Measurements from ENCODE around the gene IRX5. TPM values are rescaled to one million over a fixed set of nuclear protein-coding genes. Genes with fewer than 3 reads are reported as not detected.

The IRX5 gene
- total and polyA plus RNA-seq, 2 donors (not counting 1 experiment from before 2014, with no cell fraction given) = 0.05 to 0.17 TPM

- Histone ChIP-seq H3K4me2 (ENCODE audit: extremely low read depth, insufficient read depth, low read length) (no peak overlapping the region), H3K9me3 (ENCODE audit: control insufficient read depth, insufficient read depth, low read depth, low read length) (no peaks in the 10 kb centered on the region), H3K4me3 (replicated peaks in 1 of 4; ENCODE audit: control extremely low read depth in 1 of 4, insufficient read depth in 1 of 4, low read depth in 3 of 4, low read length in 4 of 4) (no peak overlapping the region), H3K79me2 (ENCODE audit: control insufficient read depth, insufficient read depth, low read length) (no peaks in the 10 kb centered on the region), H3K4me1 (ENCODE audit: control insufficient read depth, extremely low read depth, insufficient read depth, low read length) (peaks cover 2% of the 10 kb centered on the region), H3K9ac (ENCODE audit: insufficient read depth, low read length) (no peak overlapping the region), H3K27me3 (ENCODE audit: control insufficient read depth, insufficient read depth, low read length) (peaks cover 11% of the 10 kb centered on the region), H3K36me3 (ENCODE audit: control insufficient read depth, insufficient read depth, low read length) (no peaks in the 10 kb centered on the region), H4K20me1 (ENCODE audit: control insufficient read depth, extremely low read depth, insufficient read depth, low read length) (no peaks in the 10 kb centered on the region), H3K27ac (ENCODE audit: insufficient read depth, low read length) (no peak overlapping the region), H2AFZ (ENCODE audit: low read length) (no peak overlapping the region)
- TF ChIP-seq CTCF (conservative IDR thresholded peaks at IDR 0.05 in 1 of 2, IDR thresholded peaks at IDR 0.05 in 1 of 2; ENCODE audit: low read depth in 1 of 2, low read length in 2 of 2) (no peak), EZH2 (IDR thresholded peaks at IDR 0.05; ENCODE audit: low read length, missing control alignments) (no peak)
- DNase-seq (ENCODE audit: low read depth in 2 of 2) = peak in 1 of 2 donors; percentile 83
These were observed 4.4 kb upstream of the IRX5 start for GRCh38 chr16:54926166-54926838.

- Histone ChIP-seq H4K20me1 (ENCODE audit: control insufficient read depth, extremely low read depth, insufficient read depth, low read length) (no peaks in the 10 kb centered on the region), H3K4me3 (replicated peaks in 1 of 4; ENCODE audit: control extremely low read depth in 1 of 4, insufficient read depth in 1 of 4, low read depth in 3 of 4, low read length in 4 of 4) (peak overlapping the region in 2 of 4 experiments; percentile 39 to 51), H3K27me3 (ENCODE audit: control insufficient read depth, insufficient read depth, low read length) (peaks cover 21% of the 10 kb centered on the region), H3K36me3 (ENCODE audit: control insufficient read depth, insufficient read depth, low read length) (no peaks in the 10 kb centered on the region), H3K79me2 (ENCODE audit: control insufficient read depth, insufficient read depth, low read length) (no peaks in the 10 kb centered on the region), H2AFZ (ENCODE audit: low read length) (no peak overlapping the region), H3K9ac (ENCODE audit: insufficient read depth, low read length) (no peak overlapping the region), H3K9me3 (ENCODE audit: control insufficient read depth, insufficient read depth, low read depth, low read length) (no peaks in the 10 kb centered on the region), H3K27ac (ENCODE audit: insufficient read depth, low read length) (no peak overlapping the region), H3K4me1 (ENCODE audit: control insufficient read depth, extremely low read depth, insufficient read depth, low read length) (peaks cover 2% of the 10 kb centered on the region), H3K4me2 (ENCODE audit: extremely low read depth, insufficient read depth, low read length) (no peak overlapping the region)
- TF ChIP-seq CTCF (conservative IDR thresholded peaks at IDR 0.05 in 1 of 2, IDR thresholded peaks at IDR 0.05 in 1 of 2; ENCODE audit: low read depth in 1 of 2, low read length in 2 of 2) (no peak), EZH2 (IDR thresholded peaks at IDR 0.05; ENCODE audit: low read length, missing control alignments) (no peak)
- DNase-seq (ENCODE audit: low read depth in 2 of 2) = peak in 1 of 2 donors; percentile 6
These were observed 3.3 kb upstream of the IRX5 start for GRCh38 chr16:54927125-54928015.

GRCh38 chr16:54928016-54928356 lies 2.7 kb upstream of the IRX5 start:
- DNase-seq (ENCODE audit: low read depth in 2 of 2) = peak in 1 of 2 donors; percentile 34
- TF ChIP-seq CTCF (conservative IDR thresholded peaks at IDR 0.05 in 1 of 2, IDR thresholded peaks at IDR 0.05 in 1 of 2; ENCODE audit: low read depth in 1 of 2, low read length in 2 of 2) = no peak
- TF ChIP-seq EZH2 (IDR thresholded peaks at IDR 0.05; ENCODE audit: low read length, missing control alignments) = peak; percentile 76
- Histone ChIP-seq H3K9ac (ENCODE audit: insufficient read depth, low read length) (no peak overlapping the region), H3K27ac (ENCODE audit: insufficient read depth, low read length) (no peak overlapping the region), H3K4me2 (ENCODE audit: extremely low read depth, insufficient read depth, low read length) (no peak overlapping the region), H2AFZ (ENCODE audit: low read length) (no peak overlapping the region), H3K27me3 (ENCODE audit: control insufficient read depth, insufficient read depth, low read length) (peaks cover 26% of the 10 kb centered on the region), H3K9me3 (ENCODE audit: control insufficient read depth, insufficient read depth, low read depth, low read length) (no peaks in the 10 kb centered on the region), H3K36me3 (ENCODE audit: control insufficient read depth, insufficient read depth, low read length) (no peaks in the 10 kb centered on the region), H3K4me3 (replicated peaks in 1 of 4; ENCODE audit: control extremely low read depth in 1 of 4, insufficient read depth in 1 of 4, low read depth in 3 of 4, low read length in 4 of 4) (peak overlapping the region in 3 of 4 experiments; percentile 16 to 51 (median 39)), H4K20me1 (ENCODE audit: control insufficient read depth, extremely low read depth, insufficient read depth, low read length) (no peaks in the 10 kb centered on the region), H3K79me2 (ENCODE audit: control insufficient read depth, insufficient read depth, low read length) (no peaks in the 10 kb centered on the region), H3K4me1 (ENCODE audit: control insufficient read depth, extremely low read depth, insufficient read depth, low read length) (peaks cover 2% of the 10 kb centered on the region)
